Measurements from ENCODE around the gene LHFPL6.

LHFPL6 gene

GRCh38 chr13:39313721-39314120, 289.3 kb downstream of the LHFPL6 start:
- no peak for TF ChIP-seq CTCF (IDR thresholded peaks at IDR 0.05; ENCODE audit: low read depth, low read length, missing control alignments)
- H3K4me3 ChIP-seq (replicated peaks; ENCODE audit: low read depth, low read length): no peak overlapping the region
- no peak for DNase-seq (ENCODE audit: extremely low read depth, low read depth)

DNA sequence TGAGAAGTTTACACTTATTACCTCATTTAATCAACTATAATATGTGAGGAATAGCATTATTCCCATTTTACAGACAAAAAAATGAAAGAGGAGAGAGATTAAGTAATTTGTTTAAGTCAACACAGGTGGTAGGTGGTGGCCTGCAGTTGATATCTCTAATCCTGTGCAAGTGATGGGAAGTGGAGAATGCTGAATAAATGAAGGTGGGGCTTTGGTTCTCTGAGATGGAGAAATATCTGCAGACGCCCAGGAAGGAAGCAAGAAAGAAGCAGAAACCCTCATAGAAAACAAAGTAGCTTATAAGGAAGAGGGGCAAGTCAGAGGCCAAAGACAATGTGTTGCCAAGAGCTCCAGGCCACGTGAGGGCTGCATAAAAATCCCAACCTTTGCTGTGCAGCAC, 290.4 kb downstream of the LHFPL6 start:
- TF ChIP-seq CTCF (IDR thresholded peaks at IDR 0.05; ENCODE audit: low read depth, low read length, missing control alignments): no peak
- no peak for DNase-seq (ENCODE audit: extremely low read depth, low read depth)
- H3K4me3 ChIP-seq (replicated peaks; ENCODE audit: low read depth, low read length): no peak overlapping the region

- DNase-seq (ENCODE audit: extremely low read depth, low read depth): no peak
- H3K4me3 ChIP-seq (replicated peaks; ENCODE audit: low read depth, low read length): no peak overlapping the region
- TF ChIP-seq CTCF (IDR thresholded peaks at IDR 0.05; ENCODE audit: low read depth, low read length, missing control alignments): no peak
These were observed 291.4 kb downstream of the LHFPL6 start for GRCh38 chr13:39311619-39312018.

DNA sequence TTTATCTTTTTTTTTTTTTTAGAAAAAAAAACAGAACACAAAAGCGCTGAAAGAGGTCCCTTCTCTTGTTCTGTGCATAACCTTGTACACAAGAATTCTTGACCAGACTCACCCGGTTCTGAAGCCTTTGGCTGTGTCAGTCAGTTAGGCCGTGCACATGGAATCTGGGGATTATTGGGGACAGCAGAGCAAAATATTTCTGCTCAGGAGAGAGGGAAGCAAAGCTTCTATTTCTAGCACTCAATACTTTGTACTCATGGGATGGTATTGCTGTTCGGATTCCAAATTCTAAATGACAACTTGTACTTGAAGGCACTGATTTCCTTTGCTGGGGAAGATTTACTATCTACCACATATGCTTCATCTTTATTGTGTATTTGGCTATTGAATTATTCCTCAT, 292.0 kb downstream of the LHFPL6 start:
- TF ChIP-seq CTCF (IDR thresholded peaks at IDR 0.05; ENCODE audit: low read depth, low read length, missing control alignments): no peak
- H3K4me3 ChIP-seq (replicated peaks; ENCODE audit: low read depth, low read length): no peak overlapping the region
- no peak for DNase-seq (ENCODE audit: extremely low read depth, low read depth)

GRCh38 chr13:39306639-39307589, 296.1 kb downstream of the LHFPL6 start:
- no peak for DNase-seq (ENCODE audit: extremely low read depth, low read depth)
- TF ChIP-seq CTCF (IDR thresholded peaks at IDR 0.05; ENCODE audit: low read depth, low read length, missing control alignments): no peak
- H3K4me3 ChIP-seq (replicated peaks; ENCODE audit: low read depth, low read length): no peak overlapping the region

DNA sequence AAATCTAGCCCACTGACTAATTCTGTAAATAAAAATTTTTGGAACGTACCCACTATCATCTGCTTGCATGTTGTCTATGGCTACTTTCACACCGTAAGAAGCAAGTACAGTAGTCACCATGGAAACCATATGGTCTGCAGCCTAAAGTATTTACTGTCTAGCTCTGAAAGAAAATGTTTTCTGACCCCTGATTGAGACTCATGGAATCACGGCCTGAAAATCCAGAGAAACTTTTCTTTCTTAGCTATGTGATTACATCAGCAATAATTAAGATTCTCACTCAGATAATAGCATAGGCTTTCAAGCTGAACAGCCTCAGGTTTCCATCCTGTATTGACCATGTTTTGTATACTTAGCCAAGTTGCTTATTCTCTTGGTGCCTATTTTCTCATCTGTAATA, 300.2 kb downstream of the LHFPL6 start:
- no peak for DNase-seq (ENCODE audit: extremely low read depth, low read depth)
- no peak for TF ChIP-seq CTCF (IDR thresholded peaks at IDR 0.05; ENCODE audit: low read depth, low read length, missing control alignments)
- no peak overlapping the region for H3K4me3 ChIP-seq (replicated peaks; ENCODE audit: low read depth, low read length)

Measured in HFF-Myc (cell line).